ENCODE measurements around the gene DPP6.

Gene DPP6

DNA sequence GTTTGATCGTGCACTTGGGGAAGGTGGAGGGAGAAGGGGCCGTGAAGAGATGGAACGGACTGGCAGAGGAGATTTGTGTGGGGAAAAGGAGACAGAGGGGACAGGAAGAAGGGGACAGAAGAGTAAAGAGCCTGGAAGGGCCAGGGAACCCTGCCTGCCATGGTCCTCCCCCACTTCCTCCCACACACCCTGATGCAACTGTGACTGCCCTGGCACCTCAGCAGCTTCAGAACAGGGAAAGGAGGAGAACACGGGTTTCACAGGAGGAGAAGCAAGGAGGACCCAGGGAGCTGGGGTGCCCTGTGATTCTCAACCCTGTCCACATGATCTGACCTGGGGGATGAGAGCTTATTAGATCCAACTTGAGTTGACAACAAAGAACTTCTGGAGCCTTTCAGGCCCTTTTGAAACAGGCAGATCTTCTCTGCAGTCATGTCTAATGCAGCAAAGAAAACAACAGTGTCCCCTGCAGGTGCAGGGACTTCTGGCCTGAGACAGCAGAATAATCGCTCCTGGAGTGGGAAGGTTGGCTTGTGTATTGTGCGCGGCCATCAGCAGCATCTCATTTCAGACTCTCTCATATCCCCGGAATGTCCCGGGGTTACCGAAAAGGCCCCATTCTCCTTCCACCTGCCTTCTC is 529.2 kb downstream of the DPP6 start:
- Histone ChIP-seq H3K27me3 (ENCODE audit: insufficient read depth, low read depth, severe bottlenecking) (peaks cover 30% of the 10 kb centered on the region), H3K9me3 (ENCODE audit: severe bottlenecking) (no peaks in the 10 kb centered on the region), H3K36me3 (no peaks in the 10 kb centered on the region), H3K27ac (no peak overlapping the region), H3K4me3 (ENCODE audit: low read depth, low read length) (no peak overlapping the region)
- TF ChIP-seq, protein P1, sequence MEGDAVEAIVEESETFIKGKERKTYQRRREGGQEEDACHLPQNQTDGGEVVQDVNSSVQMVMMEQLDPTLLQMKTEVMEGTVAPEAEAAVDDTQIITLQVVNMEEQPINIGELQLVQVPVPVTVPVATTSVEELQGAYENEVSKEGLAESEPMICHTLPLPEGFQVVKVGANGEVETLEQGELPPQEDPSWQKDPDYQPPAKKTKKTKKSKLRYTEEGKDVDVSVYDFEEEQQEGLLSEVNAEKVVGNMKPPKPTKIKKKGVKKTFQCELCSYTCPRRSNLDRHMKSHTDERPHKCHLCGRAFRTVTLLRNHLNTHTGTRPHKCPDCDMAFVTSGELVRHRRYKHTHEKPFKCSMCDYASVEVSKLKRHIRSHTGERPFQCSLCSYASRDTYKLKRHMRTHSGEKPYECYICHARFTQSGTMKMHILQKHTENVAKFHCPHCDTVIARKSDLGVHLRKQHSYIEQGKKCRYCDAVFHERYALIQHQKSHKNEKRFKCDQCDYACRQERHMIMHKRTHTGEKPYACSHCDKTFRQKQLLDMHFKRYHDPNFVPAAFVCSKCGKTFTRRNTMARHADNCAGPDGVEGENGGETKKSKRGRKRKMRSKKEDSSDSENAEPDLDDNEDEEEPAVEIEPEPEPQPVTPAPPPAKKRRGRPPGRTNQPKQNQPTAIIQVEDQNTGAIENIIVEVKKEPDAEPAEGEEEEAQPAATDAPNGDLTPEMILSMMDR (IDR thresholded peaks at IDR 0.05; ENCODE audit: low read depth, low read length) = 0 out of 2 replicates have a peak, but pooled peaks have one; percentile 1
- no peak for DNase-seq

DNA sequence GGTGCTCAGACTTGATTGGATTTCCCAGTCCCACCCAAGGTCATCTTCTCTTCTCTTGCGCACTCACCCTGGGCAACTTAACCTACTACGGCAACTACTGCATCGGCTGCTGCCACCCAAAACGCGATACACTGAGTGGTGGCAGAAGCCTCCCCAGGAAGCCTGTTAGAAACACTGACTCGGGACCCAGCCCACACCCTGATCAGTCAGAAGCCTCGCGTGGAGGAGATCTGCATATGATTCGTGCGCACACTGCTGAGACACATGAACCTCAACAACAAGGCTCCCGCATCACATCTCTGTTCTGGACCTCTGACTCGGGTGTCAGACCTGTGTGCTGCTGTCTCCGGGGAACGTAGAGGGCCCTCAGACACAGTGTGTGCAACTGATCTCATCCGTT is 531.3 kb downstream of the DPP6 start:
- TF ChIP-seq, protein P1 (IDR thresholded peaks at IDR 0.05; ENCODE audit: low read depth, low read length) = no peak
- H3K36me3 ChIP-seq = no peaks in the 10 kb centered on the region
- H3K27me3 ChIP-seq (ENCODE audit: insufficient read depth, low read depth, severe bottlenecking) = peaks cover 37% of the 10 kb centered on the region

DNA sequence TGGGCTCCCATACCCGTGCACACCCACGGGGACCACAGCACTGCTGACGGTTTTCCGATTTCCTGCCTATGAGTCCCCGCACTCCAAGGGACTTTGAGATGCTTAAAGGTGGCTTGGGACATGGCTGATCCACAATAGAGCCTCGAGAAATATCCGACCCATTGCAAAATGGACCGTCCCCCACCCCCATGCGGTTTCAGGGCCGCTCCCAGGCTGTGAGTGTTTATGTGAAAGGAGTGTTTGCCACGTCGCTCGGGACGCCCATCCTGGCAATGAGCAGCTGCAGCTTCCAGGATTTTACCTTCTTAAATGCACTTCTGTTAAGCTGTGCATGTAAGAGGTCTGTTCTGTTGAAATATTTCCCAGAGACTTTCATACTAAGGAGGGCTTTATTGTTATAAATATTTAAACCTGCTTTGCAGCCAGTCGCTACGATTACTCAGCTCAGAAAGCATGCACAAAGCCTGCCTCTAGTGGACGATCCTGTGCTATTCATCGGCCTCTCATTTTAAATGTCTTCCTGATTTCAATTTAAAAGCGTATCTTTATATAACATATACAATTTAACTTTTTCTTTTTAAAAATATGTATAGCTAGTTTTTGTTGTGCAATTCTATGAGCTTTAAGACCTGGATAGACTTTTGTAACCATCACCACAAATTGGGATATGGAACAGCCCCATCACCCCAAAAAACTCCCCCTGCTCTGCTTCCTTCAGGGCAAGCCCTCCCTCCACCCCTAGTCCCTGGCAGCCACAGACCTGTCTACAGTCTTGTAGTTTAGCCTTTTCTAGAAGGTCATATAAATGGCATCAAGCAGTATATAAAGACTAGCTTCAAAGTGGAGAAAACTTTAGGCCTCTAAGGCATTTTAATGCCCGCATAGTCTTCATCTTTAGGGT is 532.4 kb downstream of the DPP6 start:
- no peaks in the 10 kb centered on the region for H3K9me3 ChIP-seq (ENCODE audit: severe bottlenecking)
- TF ChIP-seq, protein P1 (IDR thresholded peaks at IDR 0.05; ENCODE audit: low read depth, low read length) = peak; percentile 56
- no peaks in the 10 kb centered on the region for H3K36me3 ChIP-seq
- H3K4me3 ChIP-seq (ENCODE audit: low read depth, low read length) = no peak overlapping the region
- peaks cover 34% of the 10 kb centered on the region for H3K27me3 ChIP-seq (ENCODE audit: insufficient read depth, low read depth, severe bottlenecking)
- no peak overlapping the region for H3K27ac ChIP-seq
- DNase-seq = no peak

More for the DNA sequence above, 531.3 kb downstream of the DPP6 start:
- H3K27ac ChIP-seq = no peak overlapping the region
- DNase-seq = no peak
- H3K9me3 ChIP-seq (ENCODE audit: severe bottlenecking) = no peaks in the 10 kb centered on the region
- no peak overlapping the region for H3K4me3 ChIP-seq (ENCODE audit: low read depth, low read length)

DNA sequence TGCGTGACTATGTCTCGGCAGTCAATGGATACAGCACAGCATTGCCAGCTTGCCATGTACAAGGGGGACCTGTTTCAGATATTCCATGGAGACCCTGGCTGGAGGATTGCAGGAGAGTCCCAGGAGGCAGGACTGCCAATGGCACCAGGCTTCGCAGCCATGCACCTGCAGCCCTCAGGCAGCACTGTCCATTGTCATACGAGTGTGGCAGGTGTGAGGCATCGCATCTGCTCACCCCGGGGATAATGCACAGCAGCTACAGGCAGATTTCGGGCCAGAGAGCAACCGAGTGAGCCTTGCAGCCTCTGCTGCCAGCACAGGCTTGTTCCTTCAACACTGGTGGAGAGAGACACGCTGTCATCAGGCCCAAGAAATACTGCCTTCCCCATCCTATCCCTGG is 535.6 kb downstream of the DPP6 start:
- TF ChIP-seq, protein P1 (IDR thresholded peaks at IDR 0.05; ENCODE audit: low read depth, low read length) = no peak
- Histone ChIP-seq H3K27me3 (ENCODE audit: insufficient read depth, low read depth, severe bottlenecking) (peaks cover 49% of the 10 kb centered on the region), H3K36me3 (no peaks in the 10 kb centered on the region), H3K4me3 (ENCODE audit: low read depth, low read length) (no peak overlapping the region), H3K9me3 (ENCODE audit: severe bottlenecking) (no peaks in the 10 kb centered on the region), H3K27ac (no peak overlapping the region)
- DNase-seq = no peak

DNA sequence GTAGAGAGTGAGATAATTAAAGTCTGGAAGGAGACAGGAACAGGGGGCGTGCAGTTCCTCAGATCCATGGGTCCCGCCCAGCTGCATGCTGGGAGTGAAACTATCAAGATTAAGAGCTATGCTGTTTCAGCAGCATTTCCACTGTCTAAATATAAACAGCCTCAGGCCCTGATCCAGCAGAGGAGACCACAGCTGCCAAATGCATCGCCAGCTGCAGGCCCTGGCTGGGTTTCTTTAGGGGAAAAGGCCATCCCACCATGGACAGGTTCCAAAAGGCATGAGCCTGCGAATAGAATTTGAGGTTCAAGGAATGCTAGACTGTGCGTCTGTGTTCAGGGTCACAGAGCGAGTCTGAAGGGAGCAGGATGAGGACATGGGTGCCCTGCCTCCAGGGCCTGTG is 539.3 kb downstream of the DPP6 start:
- no peak for DNase-seq
- TF ChIP-seq, protein P1 (IDR thresholded peaks at IDR 0.05; ENCODE audit: low read depth, low read length) = no peak
- H3K36me3 ChIP-seq = no peaks in the 10 kb centered on the region
- no peaks in the 10 kb centered on the region for H3K9me3 ChIP-seq (ENCODE audit: severe bottlenecking)
- peaks cover 44% of the 10 kb centered on the region for H3K27me3 ChIP-seq (ENCODE audit: insufficient read depth, low read depth, severe bottlenecking)
- H3K4me3 ChIP-seq (ENCODE audit: low read depth, low read length) = no peak overlapping the region
- no peak overlapping the region for H3K27ac ChIP-seq
